VCaP (cell line): ENCODE results near the gene TIMELESS.

ENCODE experiments used
- H3K27ac ChIP-seq: fragments of 450-650 bp; 2 replicates; pipeline ENCODE4 v1.5.1; 2017
- CTCF ChIP-seq: fragments of 450-650 bp; conservative IDR thresholded peaks from 2 replicates; pipeline ENCODE4 v1.5.1; 2017; ENCODE audit warnings: mild to moderate bottlenecking, moderate library complexity

TIMELESS gene

DNA sequence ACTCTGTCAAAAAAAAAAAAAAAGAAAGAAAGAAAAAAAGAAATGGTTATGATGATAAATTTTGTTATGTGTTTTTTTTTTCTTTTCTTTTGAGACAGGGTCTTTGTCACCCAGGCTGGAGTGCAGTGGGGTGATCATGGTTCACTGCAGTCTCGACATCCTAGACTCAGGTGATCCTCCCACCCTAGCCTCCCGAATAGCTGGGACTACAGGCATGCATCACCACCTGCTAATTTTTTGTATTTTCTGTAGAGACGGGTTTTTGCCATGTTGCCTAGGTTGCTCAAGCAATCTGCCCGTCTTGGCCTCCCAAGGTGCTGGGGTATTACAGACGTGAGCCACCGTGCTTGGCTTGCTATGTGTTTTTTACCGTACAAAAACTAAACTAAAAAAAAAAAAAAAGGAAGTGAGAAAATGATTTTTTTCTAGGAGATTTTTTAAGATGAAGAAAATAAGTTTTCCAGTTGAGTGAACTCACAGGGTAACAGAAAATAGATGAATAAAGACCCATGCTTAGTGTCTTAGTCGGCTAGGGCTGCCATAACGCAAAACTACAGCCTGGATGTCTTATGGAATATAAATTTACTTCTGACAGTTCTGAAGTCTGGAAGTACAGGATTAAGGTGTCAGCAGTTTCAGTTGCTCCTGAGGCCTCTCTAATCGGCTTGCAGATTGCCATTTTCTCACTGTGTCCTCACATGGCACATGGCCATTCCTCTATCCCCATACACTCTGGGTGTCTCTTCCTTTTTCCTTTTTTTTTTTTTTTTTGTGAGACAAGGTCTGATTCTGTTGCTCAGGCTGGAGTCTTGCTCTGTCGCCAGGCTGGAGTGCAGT, 73.4 kb downstream of the TIMELESS start:
- no peak overlapping the region for H3K27ac ChIP-seq
- TF ChIP-seq CTCF = no peak

DNA sequence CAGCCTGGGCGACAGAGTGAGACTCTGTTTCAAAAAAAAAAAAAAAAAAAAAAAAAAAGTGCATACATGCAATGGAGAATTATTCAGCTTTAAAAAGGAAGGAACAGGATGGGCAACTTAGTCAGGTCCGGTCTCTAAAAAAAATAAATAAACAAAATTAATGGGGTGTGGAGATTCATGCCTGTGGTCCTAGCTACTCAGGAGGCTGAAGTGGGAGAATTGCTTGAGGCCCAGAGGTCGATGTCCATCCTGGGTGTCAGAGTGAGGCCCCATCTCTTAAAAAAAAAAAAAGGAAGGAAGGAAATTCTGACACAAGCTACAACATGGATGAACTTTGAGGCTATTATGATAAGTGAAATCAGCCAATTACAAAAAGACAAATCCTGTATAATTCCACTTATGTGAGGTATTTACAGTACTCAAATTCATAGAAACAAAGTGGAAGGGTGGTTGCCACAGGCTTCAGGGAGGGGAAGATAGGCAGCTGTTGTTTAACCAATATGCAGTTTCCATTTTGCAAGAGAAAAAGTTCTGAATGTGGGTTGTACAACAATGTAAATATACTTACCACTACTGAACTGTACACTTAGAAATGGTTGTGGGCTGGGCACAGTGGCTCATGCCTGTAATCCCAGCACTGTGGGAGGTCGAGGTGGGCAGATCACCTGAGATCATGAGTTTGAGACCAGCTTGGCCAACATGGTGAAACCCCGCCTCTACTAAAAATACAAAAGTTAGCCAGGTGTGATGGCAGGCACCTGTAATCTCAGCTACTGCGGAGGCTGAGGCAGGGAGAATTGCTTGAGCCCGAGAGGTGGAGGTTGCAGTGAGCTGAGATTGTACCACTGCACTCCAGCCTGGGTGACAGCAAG, 74.3 kb downstream of the TIMELESS start:
- H3K27ac ChIP-seq = no peak overlapping the region
- no peak for TF ChIP-seq CTCF

GRCh38 chr12:56373515-56373914, 75.7 kb downstream of the TIMELESS start:
- H3K27ac ChIP-seq = no peak overlapping the region
- TF ChIP-seq CTCF = no peak

GRCh38 chr12:56366948-56367347, 82.3 kb downstream of the TIMELESS start:
- H3K27ac ChIP-seq = no peak overlapping the region
- no peak for TF ChIP-seq CTCF
